ENCODE data around the gene GABRD.

GABRD gene

DNA sequence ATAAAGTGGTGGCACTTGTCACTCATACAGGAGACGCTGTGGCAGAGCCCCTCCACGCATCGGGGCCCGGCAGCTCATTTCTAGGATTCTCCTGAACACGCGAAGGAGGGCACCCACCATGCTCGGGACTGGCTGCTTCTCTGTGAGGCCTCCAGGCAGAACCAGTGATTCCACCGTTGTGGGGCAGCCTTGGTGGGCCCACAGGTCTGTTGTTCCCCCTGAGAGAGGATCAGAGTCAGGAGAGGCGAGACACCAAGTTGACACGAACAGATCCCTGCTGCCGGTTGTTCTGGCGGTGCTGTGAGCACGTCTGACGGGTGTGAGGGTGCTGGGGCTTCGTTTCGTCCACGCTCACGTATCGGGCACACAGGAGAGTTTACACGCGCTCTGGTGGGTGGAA lies 57.7 kb downstream of the GABRD start:
- DNase-seq (ENCODE audit: low read depth) = no peak

DNA sequence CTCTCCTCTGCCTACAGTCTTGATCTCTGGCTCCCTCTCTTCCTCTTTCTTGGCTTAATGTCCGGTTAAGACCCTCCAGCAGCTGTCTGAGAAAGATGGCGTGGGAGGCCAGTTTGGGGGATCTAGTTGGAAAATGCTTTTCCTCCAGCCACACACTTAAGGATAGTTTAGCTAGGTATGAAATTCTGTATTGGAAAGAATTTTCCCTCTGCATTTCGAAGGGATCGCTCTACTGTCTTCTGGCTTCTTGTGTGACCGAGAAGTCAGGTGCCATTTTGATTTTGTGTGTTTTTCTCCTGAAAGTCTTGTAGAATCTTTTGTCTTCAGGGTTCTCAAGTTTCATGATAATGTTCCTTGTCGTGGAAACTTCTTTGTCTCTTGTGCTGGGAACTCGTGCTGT lies 59.0 kb downstream of the GABRD start:
- no peak for DNase-seq (ENCODE audit: low read depth)

DNA sequence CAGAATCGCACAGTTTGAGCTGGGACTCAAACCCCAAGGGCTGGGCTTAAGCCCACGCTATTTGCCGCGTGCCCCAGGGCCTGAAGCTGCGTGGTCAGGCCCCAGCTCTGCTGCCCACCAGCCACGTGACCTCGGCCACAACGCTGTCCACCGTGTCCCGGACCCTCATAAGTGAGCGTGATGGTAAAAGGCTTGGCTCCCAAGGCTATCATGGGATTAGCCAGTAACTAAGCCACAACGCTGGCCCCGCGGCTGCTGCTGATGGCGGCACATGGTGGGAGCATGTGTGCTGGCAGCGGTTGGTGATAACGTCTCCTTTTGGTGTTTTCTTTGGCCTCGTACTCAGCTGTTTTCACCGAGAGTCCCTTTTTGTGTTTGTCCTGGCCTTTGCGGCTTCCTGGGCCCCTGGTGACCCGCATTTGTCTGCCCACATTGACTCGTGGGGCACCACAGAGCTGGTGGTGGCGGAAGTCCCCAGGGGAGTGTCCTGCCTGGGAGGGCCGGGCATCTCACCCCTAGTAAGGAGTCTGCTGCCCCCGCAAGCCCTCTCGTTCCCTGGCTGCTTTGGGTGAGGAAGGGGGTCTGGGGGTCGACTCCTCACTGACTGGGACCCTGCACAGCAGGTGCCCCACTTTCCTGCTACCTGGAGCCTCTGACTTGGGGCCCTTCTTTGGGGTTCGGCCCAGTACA lies 60.4 kb downstream of the GABRD start:
- DNase-seq (ENCODE audit: low read depth) = no peak

DNA sequence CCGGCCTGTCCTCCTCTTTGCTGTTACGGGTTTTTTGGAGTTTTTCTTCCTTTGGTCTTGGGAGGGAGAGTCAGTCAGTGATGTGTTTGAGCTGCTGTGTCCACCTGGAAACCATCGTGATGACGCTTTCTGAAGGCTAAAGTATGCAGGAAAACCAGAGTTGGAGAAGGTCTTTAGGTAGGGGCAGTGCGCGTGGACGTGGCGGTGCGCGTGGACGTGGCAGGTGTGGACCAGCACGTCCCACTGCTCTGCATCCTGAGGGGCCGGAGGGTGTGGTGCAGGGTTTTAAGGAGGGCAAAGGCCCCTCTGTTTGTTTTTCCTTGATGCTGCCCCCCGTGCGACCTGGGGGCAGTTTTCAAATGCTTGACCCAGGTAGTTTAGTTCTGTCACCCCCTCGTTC lies 61.0 kb downstream of the GABRD start:
- no peak for DNase-seq (ENCODE audit: low read depth)

Measured in stimulated activated CD8-positive, alpha-beta memory T cell treated with anti-CD3 and anti-CD28 coated beads, Interleukin-4, amount 100 ng/mL, for 24 hours (primary cell).